HepG2 (cell line): ENCODE data around the gene HOXA9. TPM values are rescaled to one million over a fixed set of nuclear protein-coding genes. Genes with fewer than 3 reads are reported as not detected.

Experiments
- CCDC6 ChIP-seq: sonication (generic); formaldehyde crosslinking; IDR thresholded peaks from 2 replicates; pipeline ENCODE4 v1.8.1; 2022; ENCODE audit warnings: mild to moderate bottlenecking, missing genetic modification reagents, moderate library complexity
- CREM ChIP-seq, 2 experiments: sonication (generic) in 1 of 2; formaldehyde crosslinking in 1 of 2; IDR thresholded peaks; 2 replicates each; pipeline versions ENCODE4 v1.4.0 to v1.6.1; 2016 to 2020; ENCODE audit warnings: antibody characterized with exemption in 1 of 2, mild to moderate bottlenecking in 1 of 2, missing genetic modification reagents in 1 of 2
- DR1 ChIP-seq: sonication (generic); formaldehyde crosslinking; IDR thresholded peaks from 2 replicates; pipeline ENCODE4 v1.8.0; 2021; ENCODE audit warnings: mild to moderate bottlenecking, missing genetic modification reagents, inconsistent platforms
- FOXO1 ChIP-seq: sonication (generic); formaldehyde crosslinking; IDR thresholded peaks from 2 replicates; pipeline ENCODE4 v1.4.0; 2020; ENCODE audit warnings: missing genetic modification reagents
- GATA4 ChIP-seq: sonication (generic); IDR thresholded peaks from 2 replicates; pipeline ENCODE4 v1.6.1; 2016; ENCODE audit warnings: antibody characterized with exemption, low read depth, borderline replicate concordance
- MLLT10 ChIP-seq: sonication (generic); formaldehyde crosslinking; IDR thresholded peaks from 2 replicates; pipeline ENCODE4 v1.4.0; 2020; ENCODE audit warnings: missing genetic modification reagents
- NCOR1 ChIP-seq: fragments of 200-600 bp; sonication (generic); IDR thresholded peaks from 2 replicates; pipeline ENCODE4 v1.7.0; 2017; ENCODE audit warnings: antibody characterized with exemption, low read length, borderline replicate concordance
- SETDB1 ChIP-seq: sonication (generic); formaldehyde crosslinking; IDR thresholded peaks from 2 replicates; pipeline ENCODE4 v1.5.1; 2020; ENCODE audit warnings: missing genetic modification reagents, mild to moderate bottlenecking, borderline replicate concordance
- TEAD3 ChIP-seq: optimal IDR thresholded peaks from 2 replicates; pipeline ENCODE3; 2016; ENCODE audit warnings: borderline replicate concordance
- THAP11 ChIP-seq: IDR thresholded peaks from 2 replicates; pipeline ENCODE4 v1.6.1; 2016; ENCODE audit warnings: missing biosample characterization, missing genetic modification reagents
- ZMYM3 ChIP-seq: sonication (generic); formaldehyde crosslinking; IDR thresholded peaks from 2 replicates; pipeline ENCODE4 v1.5.1; 2020; ENCODE audit warnings: mild to moderate bottlenecking, missing genetic modification reagents
- ZNF296 ChIP-seq: sonication (generic); formaldehyde crosslinking; conservative IDR thresholded peaks from 2 replicates; pipeline ENCODE4 v1.5.0; 2020; ENCODE audit warnings: mild to moderate bottlenecking, missing genetic modification reagents
- ZNF670 ChIP-seq: sonication (generic); formaldehyde crosslinking; IDR thresholded peaks from 2 replicates; pipeline ENCODE4 v1.8.0; 2022; ENCODE audit warnings: mild to moderate bottlenecking, missing genetic modification reagents, borderline replicate concordance
- ZNF768 ChIP-seq: sonication (generic); formaldehyde crosslinking; IDR thresholded peaks from 2 replicates; pipeline ENCODE4 v1.4.0; 2020; ENCODE audit warnings: missing genetic modification reagents
- ZNF772 ChIP-seq: sonication (generic); formaldehyde crosslinking; IDR thresholded peaks from 2 replicates; pipeline ENCODE4 v1.5.0; 2020; ENCODE audit warnings: mild to moderate bottlenecking, missing genetic modification reagents
- polyA plus RNA-seq, 8 experiments: library from polyadenylated mRNA; depleted of rRNA in 3 of 8; stranded (reverse) in 7 of 8; unstranded in 1 of 8; fragments of >200 nt; fragmentation: Illumina TruSeq in 4 of 8; extraction: Trizol in 4 of 8; gene quantifications; 2 replicates each; pipeline versions ENCODE4 v1.2.1 to v1.2.3, GENCODE V29; 2011 to 2016; ENCODE audit warnings: low read depth in 4 of 8, missing spikeins in 1 of 8, mixed read lengths in 1 of 8; ENCODE audit not compliant: insufficient read depth in 1 of 8
- total RNA-seq, 5 experiments: library from RNA; depleted of rRNA; stranded (reverse); fragments of >200 nt; fragmentation: Illumina TruSeq; extraction: Trizol; gene quantifications; 2 replicates each; pipeline ENCODE4 v1.2.3, GENCODE V29; 2016; ENCODE audit warnings: low read depth in 1 of 5
- TF ChIP-seq, protein P1 (sequence below): sonication (generic); formaldehyde crosslinking; IDR thresholded peaks from 2 replicates; pipeline ENCODE4 v1.4.0; 2020; ENCODE audit warnings: mild to moderate bottlenecking, missing genetic modification reagents
- TF ChIP-seq, protein P2 (sequence below), 2 experiments: fragments of 450-650 bp in 1 of 2; sonication (generic) in 1 of 2; formaldehyde crosslinking; IDR thresholded peaks; 2 replicates each; pipeline versions ENCODE4 v1.5.0 to v1.8.0; 2020 to 2022; ENCODE audit warnings: mild to moderate bottlenecking in 1 of 2, missing genetic modification reagents in 1 of 2
- TF ChIP-seq, protein P3 (sequence below): sonication (generic); formaldehyde crosslinking; IDR thresholded peaks from 2 replicates; pipeline ENCODE4 v1.4.0; 2020; ENCODE audit warnings: missing genetic modification reagents
- TF ChIP-seq, protein P4 (sequence below): sonication (generic); formaldehyde crosslinking; IDR thresholded peaks from 2 replicates; pipeline ENCODE4 v1.8.1; 2023; ENCODE audit warnings: mild to moderate bottlenecking, missing genetic modification reagents

HOXA9 gene
- total and polyA plus RNA-seq, 2 of the 13 experiments (the other 11 are each of a cell fraction or from before 2014, with no cell fraction given), result not detected

DNA sequence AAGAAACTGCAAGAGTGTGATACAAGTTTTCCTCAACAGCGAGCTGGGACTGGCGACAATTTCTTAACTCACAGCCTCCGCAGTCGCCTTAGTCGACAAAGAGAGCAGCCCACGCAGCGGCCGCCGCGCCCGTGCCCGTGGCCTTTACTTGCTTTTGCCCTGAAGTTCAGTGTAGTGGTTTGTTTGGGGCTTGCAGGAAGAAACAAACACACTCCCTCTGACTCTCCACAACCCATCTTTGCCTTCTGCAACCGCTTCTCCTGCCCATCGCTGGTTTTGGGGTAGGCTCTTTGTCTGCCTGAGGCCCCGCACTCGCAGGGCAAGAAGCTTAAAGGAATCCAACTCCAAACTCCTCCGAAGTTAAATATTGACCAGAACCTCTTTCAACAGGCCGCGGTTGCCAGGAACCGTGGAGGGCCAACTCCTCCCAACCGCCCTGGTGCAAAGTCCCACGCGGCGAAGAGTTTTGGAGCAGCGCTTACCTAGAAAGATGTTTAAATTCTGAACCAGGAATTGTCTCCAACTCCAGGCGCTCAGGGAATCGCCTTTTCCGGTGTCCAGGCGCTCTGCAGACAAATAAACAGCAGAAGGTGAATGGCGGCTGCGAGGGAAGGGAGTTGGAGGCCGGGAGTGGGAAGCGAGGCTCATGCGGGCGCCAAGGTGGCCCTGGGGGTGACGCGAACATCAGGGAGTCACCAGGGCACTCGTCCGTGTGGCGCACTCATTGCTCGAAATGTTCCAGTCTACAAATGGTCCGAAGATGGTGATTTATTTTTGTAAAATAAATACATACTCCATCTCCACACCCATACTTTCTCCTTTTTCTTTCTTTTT is 43.0 kb downstream of the HOXA9 start (continued):
- TF ChIP-seq, protein P1, sequence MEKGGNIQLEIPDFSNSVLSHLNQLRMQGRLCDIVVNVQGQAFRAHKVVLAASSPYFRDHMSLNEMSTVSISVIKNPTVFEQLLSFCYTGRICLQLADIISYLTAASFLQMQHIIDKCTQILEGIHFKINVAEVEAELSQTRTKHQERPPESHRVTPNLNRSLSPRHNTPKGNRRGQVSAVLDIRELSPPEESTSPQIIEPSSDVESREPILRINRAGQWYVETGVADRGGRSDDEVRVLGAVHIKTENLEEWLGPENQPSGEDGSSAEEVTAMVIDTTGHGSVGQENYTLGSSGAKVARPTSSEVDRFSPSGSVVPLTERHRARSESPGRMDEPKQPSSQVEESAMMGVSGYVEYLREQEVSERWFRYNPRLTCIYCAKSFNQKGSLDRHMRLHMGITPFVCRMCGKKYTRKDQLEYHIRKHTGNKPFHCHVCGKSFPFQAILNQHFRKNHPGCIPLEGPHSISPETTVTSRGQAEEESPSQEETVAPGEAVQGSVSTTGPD, result peak; percentile 64; the same call in 1 of the 2 replicates
- TF ChIP-seq CCDC6 (CRISPR knock-in tag), result peak; percentile 69; the same call in 1 of the 2 replicates
- TF ChIP-seq ZMYM3, result no peak
- TF ChIP-seq ZNF670, result peak; percentile 89
- no peak for TF ChIP-seq MLLT10 (CRISPR knock-in tag)
- TF ChIP-seq, protein P2, sequence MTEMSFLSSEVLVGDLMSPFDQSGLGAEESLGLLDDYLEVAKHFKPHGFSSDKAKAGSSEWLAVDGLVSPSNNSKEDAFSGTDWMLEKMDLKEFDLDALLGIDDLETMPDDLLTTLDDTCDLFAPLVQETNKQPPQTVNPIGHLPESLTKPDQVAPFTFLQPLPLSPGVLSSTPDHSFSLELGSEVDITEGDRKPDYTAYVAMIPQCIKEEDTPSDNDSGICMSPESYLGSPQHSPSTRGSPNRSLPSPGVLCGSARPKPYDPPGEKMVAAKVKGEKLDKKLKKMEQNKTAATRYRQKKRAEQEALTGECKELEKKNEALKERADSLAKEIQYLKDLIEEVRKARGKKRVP (CRISPR knock-in tag; IDR thresholded peaks at IDR 0.05), result 0 out of 4 replicates have a peak, but pooled peaks of 1 of the 2 experiments have one; percentile 51
- TF ChIP-seq, protein P3, sequence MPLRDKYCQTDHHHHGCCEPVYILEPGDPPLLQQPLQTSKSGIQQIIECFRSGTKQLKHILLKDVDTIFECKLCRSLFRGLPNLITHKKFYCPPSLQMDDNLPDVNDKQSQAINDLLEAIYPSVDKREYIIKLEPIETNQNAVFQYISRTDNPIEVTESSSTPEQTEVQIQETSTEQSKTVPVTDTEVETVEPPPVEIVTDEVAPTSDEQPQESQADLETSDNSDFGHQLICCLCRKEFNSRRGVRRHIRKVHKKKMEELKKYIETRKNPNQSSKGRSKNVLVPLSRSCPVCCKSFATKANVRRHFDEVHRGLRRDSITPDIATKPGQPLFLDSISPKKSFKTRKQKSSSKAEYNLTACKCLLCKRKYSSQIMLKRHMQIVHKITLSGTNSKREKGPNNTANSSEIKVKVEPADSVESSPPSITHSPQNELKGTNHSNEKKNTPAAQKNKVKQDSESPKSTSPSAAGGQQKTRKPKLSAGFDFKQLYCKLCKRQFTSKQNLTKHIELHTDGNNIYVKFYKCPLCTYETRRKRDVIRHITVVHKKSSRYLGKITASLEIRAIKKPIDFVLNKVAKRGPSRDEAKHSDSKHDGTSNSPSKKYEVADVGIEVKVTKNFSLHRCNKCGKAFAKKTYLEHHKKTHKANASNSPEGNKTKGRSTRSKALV (CRISPR knock-in tag), result no peak
- TF ChIP-seq, protein P4, sequence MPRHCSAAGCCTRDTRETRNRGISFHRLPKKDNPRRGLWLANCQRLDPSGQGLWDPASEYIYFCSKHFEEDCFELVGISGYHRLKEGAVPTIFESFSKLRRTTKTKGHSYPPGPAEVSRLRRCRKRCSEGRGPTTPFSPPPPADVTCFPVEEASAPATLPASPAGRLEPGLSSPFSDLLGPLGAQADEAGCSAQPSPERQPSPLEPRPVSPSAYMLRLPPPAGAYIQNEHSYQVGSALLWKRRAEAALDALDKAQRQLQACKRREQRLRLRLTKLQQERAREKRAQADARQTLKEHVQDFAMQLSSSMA (CRISPR knock-in tag), result 0 out of 2 replicates have a peak, but pooled peaks have one; percentile 53
- peak; percentile 44; the same call in 1 of the 2 replicates for TF ChIP-seq THAP11 (CRISPR knock-in tag)
- TF ChIP-seq ZNF296 (CRISPR knock-in tag), result 0 out of 2 replicates have a peak, but pooled peaks have one; percentile 6
- TF ChIP-seq GATA4, result peak; percentile 10; the same call in 1 of the 2 replicates
- TF ChIP-seq ZNF772, result no peak
- peak; percentile 73 for TF ChIP-seq CREM (IDR thresholded peaks at IDR 0.05)
- no peak for TF ChIP-seq CREM (CRISPR knock-in tag; IDR thresholded peaks at IDR 0.05)
- TF ChIP-seq SETDB1 (CRISPR knock-in tag), result no peak
- peak; percentile 90 for TF ChIP-seq NCOR1
- TF ChIP-seq ZNF768 (CRISPR knock-in tag), result no peak
- peak; percentile 53 for TF ChIP-seq TEAD3
- TF ChIP-seq FOXO1 (CRISPR knock-in tag), result peak; percentile 22; the same call in 1 of the 2 replicates
- peak; percentile 80; the same call in 1 of the 2 replicates for TF ChIP-seq DR1 (CRISPR knock-in tag)
